Embryonic facial prominence (tissue), 1 donor: ENCODE measurements around the gene ELK4.

Experiments used
- DNase-seq: peaks from one replicate; pipeline ENCODE4 v3.0.0-alpha.2; 2016; ENCODE audit errors: extremely low spot score

The ELK4 gene

DNA sequence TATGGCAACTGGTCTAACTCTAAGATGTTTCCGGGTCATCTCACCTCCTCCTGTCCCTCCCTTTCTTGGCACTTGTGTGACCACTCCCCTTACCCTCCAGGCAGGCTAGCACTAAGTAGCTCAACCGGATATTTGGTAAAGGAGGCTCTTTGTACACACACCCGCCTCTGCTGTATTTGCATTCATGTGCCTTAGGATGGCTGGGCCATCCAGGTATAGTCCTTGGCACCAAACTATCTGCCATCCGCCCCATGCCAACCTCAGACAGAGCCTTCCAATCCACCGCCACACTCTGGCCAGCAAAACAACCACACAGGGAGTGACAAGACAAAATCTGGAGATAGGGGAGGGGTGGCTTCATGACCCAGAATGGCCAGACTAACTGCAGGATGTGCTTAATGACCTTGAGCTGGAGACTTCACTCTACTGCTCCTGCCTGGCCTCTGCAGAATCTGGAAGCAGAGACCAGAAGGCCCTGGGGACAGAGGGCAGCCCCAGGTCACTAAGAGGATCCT is 67.8 kb downstream of the ELK4 start:
- no peak for DNase-seq

- no peak for DNase-seq
These were observed 70.2 kb downstream of the ELK4 start for GRCh38 chr1:205561501-205562203.
